PC-9 (cell line): ENCODE results near the gene HIVEP2. TPM values are rescaled to one million over a fixed set of nuclear protein-coding genes. Genes with fewer than 3 reads are reported as not detected.

Experiments
- BruUV-seq: library from RNA; stranded (reverse); fragments of 400-500 nt; replicated peaks from 2 replicates; lab custom pipeline; 2021; lab: Mats Ljungman, UMichigan
- CTCF ChIA-PET: fragments of 300-600 bp; sonication (Branson Sonifier 250); formaldehyde crosslinking; loops from one replicate; lab custom pipeline; 2022; ENCODE audit warnings: antibody characterized with exemption; lab: Charles Lee
- POLR2A ChIA-PET: fragments of 300-600 bp; sonication (Branson Sonifier 250); formaldehyde crosslinking; loops from one replicate; lab custom pipeline; 2022; ENCODE audit warnings: antibody characterized with exemption; ENCODE audit not compliant: unreplicated experiment; lab: Charles Lee
- DNase-seq, 2 experiments: peaks; one replicate each; pipeline versions ENCODE4 v3.0.0 to v3.0.0-alpha.2; 2015 to 2022; ENCODE audit warnings: mixed read lengths in 1 of 2
- H2AFZ ChIP-seq: fragments of 200-600 bp; sonication (generic); 2 replicates; pipeline ENCODE4 v1.8.1; 2017; ENCODE audit warnings: antibody characterized with exemption
- H3F3A ChIP-seq: fragments of 200-600 bp; sonication (generic); 2 replicates; pipeline ENCODE4 v1.8.1; 2017; ENCODE audit warnings: antibody characterized with exemption, mild to moderate bottlenecking, low read depth; ENCODE audit not compliant: insufficient read depth
- H3K27ac ChIP-seq: fragments of 200-600 bp; sonication (generic); 2 replicates; pipeline ENCODE4 v1.6.1; 2016; ENCODE audit warnings: mixed run types
- H3K27me3 ChIP-seq: fragments of 200-600 bp; sonication (generic); 2 replicates; pipeline ENCODE4 v1.6.1; 2016; ENCODE audit warnings: low read depth, mixed run types; ENCODE audit not compliant: insufficient read depth
- H3K36me3 ChIP-seq: fragments of 200-600 bp; sonication (generic); 2 replicates; pipeline ENCODE4 v1.6.1; 2016; ENCODE audit warnings: low read depth, mixed run types
- H3K4me1 ChIP-seq: fragments of 200-600 bp; sonication (generic); replicated peaks from 2 replicates; pipeline ENCODE4 v1.6.1; 2016; ENCODE audit warnings: mixed run types; ENCODE audit not compliant: insufficient read depth
- H3K4me2 ChIP-seq: fragments of 200-600 bp; sonication (generic); 2 replicates; pipeline ENCODE4 v1.6.1; 2017; ENCODE audit warnings: mixed run types
- H3K4me3 ChIP-seq: fragments of 200-600 bp; sonication (generic); 2 replicates; pipeline ENCODE4 v1.6.1; 2016; ENCODE audit warnings: mixed run types
- H3K79me2 ChIP-seq: fragments of 200-600 bp; sonication (generic); 2 replicates; pipeline ENCODE4 v1.6.1; 2017; ENCODE audit warnings: low read depth, mixed run types
- H3K9me2 ChIP-seq: fragments of 200-600 bp; sonication (generic); 2 replicates; pipeline ENCODE4 v1.8.1; 2017; ENCODE audit warnings: mild to moderate bottlenecking; ENCODE audit not compliant: insufficient read depth
- H3K9me3 ChIP-seq: fragments of 200-600 bp; sonication (generic); 2 replicates; pipeline ENCODE4 v1.8.1; 2016; ENCODE audit warnings: low read depth; ENCODE audit not compliant: insufficient read depth
- H4K20me1 ChIP-seq: fragments of 200-600 bp; sonication (generic); 2 replicates; pipeline ENCODE4 v1.8.1; 2017; ENCODE audit not compliant: insufficient read depth
- CTCF ChIP-seq: fragments of 200-600 bp; sonication (generic); conservative IDR thresholded peaks from 2 replicates; pipeline ENCODE4 v1.6.1; 2017; ENCODE audit warnings: mixed run types, antibody characterized with exemption, mild to moderate bottlenecking, moderate library complexity
- EZH2 ChIP-seq: fragments of 200-600 bp; sonication (generic); IDR thresholded peaks from 2 replicates; pipeline ENCODE4 v1.8.0; 2017; ENCODE audit warnings: antibody characterized with exemption, low read depth
- intact Hi-C: fragments of 100-400 bp; cut with micrococcal nuclease; formaldehyde crosslinking; loops from one replicate; pipeline ENCODE4 v1.10.0; 2022; ENCODE audit not compliant: unreplicated experiment
- total RNA-seq: library from RNA; stranded (reverse); gene quantifications from 2 replicates; pipeline ENCODE4 v1.2.3, GENCODE V29; 2021

Gene HIVEP2
- total RNA-seq, 1 experiment from 2014 or later, result 10.3 TPM

GRCh38 chr6:142952614-142953013, 7.6 kb upstream of the HIVEP2 start:
- H3F3A ChIP-seq, result peaks cover 8% of the 10 kb centered on the region
- POLR2A ChIA-PET, result interaction anchor here (0.6 kb wide), 1 partner anchor 108 kb away, joined by 3 read pairs; no protein-coding TSS in a partner anchor
- intact Hi-C loops, result no loop called here
- H3K9me2 ChIP-seq, result no peaks in the 10 kb centered on the region; the same call in 1 of the 2 replicates
- no peak overlapping the region for H3K4me3 ChIP-seq
- H3K27ac ChIP-seq, result no peak overlapping the region
- H3K9me3 ChIP-seq, result no peaks in the 10 kb centered on the region
- H3K36me3 ChIP-seq, result no peaks in the 10 kb centered on the region
- no peak overlapping the region for H3K4me2 ChIP-seq
- no peaks in the 10 kb centered on the region for H3K79me2 ChIP-seq
- CTCF ChIA-PET, result no interaction called here
- no peak for DNase-seq
- H3K4me1 ChIP-seq, result peaks cover 11% of the 10 kb centered on the region
- no peaks in the 10 kb centered on the region for H4K20me1 ChIP-seq
- TF ChIP-seq CTCF, result no peak
- TF ChIP-seq EZH2, result no peak
- no peaks in the 10 kb centered on the region for H3K27me3 ChIP-seq
- H2AFZ ChIP-seq, result no peak overlapping the region
- BruUV-seq, result no TSS peak

GRCh38 chr6:142950291-142950690, 5.3 kb upstream of the HIVEP2 start:
- H3K36me3 ChIP-seq, result no peaks in the 10 kb centered on the region
- H3K79me2 ChIP-seq, result no peaks in the 10 kb centered on the region
- no peak overlapping the region for H3K4me2 ChIP-seq
- H3K9me3 ChIP-seq, result no peaks in the 10 kb centered on the region
- peaks cover 11% of the 10 kb centered on the region for H3K4me1 ChIP-seq
- no peaks in the 10 kb centered on the region for H4K20me1 ChIP-seq
- intact Hi-C loops, result no loop called here
- H3F3A ChIP-seq, result peaks cover 13% of the 10 kb centered on the region
- CTCF ChIA-PET, result no interaction called here
- H3K27ac ChIP-seq, result no peak overlapping the region
- no peak overlapping the region for H3K4me3 ChIP-seq
- H2AFZ ChIP-seq, result no peak overlapping the region
- H3K9me2 ChIP-seq, result no peaks in the 10 kb centered on the region; the same call in 1 of the 2 replicates
- no peaks in the 10 kb centered on the region for H3K27me3 ChIP-seq
- POLR2A ChIA-PET, result no interaction called here
- TF ChIP-seq EZH2 (no peak), CTCF (no peak)
- no TSS peak for BruUV-seq
- no peak for DNase-seq

GRCh38 chr6:142947714-142948480, 2.9 kb upstream of the HIVEP2 start:
- Histone ChIP-seq H3K36me3 (no peaks in the 10 kb centered on the region), H2AFZ (peak overlapping the region; percentile 90), H3K9me2 (no peaks in the 10 kb centered on the region; the same call in 1 of the 2 replicates), H3K4me1 (peaks cover 23% of the 10 kb centered on the region), H3K27me3 (no peaks in the 10 kb centered on the region), H3F3A (peaks cover 13% of the 10 kb centered on the region), H3K9me3 (no peaks in the 10 kb centered on the region), H3K79me2 (peaks cover 18% of the 10 kb centered on the region), H3K4me2 (peak overlapping the region; percentile 93), H3K4me3 (peak overlapping the region; percentile 89), H4K20me1 (no peaks in the 10 kb centered on the region), H3K27ac (peak overlapping the region; percentile 90)
- ChIA-PET CTCF (no interaction called here), POLR2A (interaction anchor here (0.6 kb wide), 1 partner anchor 213 kb away, joined by 6 read pairs; no protein-coding TSS in a partner anchor)
- no peak for DNase-seq
- TF ChIP-seq EZH2 (no peak), CTCF (no peak)
- BruUV-seq, result no TSS peak
- intact Hi-C loops, result loop anchor here (1.0 to 10.0 kb wide), 7 partner anchors 101 to 727 kb away; partner anchors contain the start of gene PHACTR2
